GM19468 (cell line): ENCODE measurements around the gene RAB5B.
A peak's percentile ranks its signal among the peaks of the same experiment; 100 is the strongest.

Experiments
- ATAC-seq: cut with Tn5 transposase; IDR thresholded peaks from one replicate; pipeline ENCODE4 v1.9.1; 2021; ENCODE audit warnings: mild to moderate bottlenecking, moderate library complexity, moderate number of reproducible peaks; ENCODE audit not compliant: unreplicated experiment; ENCODE audit errors: extremely low read depth

RAB5B gene, protein sequence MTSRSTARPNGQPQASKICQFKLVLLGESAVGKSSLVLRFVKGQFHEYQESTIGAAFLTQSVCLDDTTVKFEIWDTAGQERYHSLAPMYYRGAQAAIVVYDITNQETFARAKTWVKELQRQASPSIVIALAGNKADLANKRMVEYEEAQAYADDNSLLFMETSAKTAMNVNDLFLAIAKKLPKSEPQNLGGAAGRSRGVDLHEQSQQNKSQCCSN

DNA sequence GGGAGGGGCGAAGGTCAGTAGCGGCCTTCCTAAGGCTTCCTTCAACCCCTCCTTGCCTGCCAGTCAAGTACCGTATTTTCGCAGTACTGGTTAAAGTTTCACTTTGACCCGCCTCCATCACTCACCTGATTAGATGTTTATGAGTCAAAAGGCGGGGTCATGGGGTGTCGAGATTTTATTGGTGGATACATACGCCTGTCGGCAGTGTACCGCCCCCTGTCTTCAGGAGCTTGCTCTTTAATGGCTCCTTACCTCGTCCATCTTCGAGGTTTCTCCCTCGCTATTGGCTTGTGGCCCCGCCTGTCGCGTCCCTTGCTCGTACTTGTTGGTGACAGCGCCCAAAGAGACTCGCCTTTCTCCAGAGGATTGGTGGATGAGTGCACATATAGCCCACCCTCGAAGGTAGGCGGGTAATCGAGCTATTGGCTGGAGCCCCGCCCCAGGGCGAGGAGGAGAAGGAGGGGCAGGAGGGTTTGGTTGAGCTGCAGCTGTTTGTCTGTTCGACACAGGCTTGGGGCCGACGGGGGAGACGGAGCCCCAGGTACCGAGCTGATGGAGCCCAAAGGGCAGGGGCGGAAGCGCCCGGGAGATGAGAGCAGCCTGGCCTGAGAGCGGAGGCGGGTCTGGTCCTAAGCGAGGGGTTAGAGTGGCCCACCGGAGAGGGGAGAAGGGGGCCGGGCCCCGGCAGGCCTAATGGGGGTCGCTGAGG, at the start of gene RAB5B:
TSS of gene RAB5B (plus strand) at position 480 of the 709 bp plus-strand sequence. CDS start 12,883 bp downstream, outside the sequence.
- ATAC-seq = peak; percentile 87

DNA sequence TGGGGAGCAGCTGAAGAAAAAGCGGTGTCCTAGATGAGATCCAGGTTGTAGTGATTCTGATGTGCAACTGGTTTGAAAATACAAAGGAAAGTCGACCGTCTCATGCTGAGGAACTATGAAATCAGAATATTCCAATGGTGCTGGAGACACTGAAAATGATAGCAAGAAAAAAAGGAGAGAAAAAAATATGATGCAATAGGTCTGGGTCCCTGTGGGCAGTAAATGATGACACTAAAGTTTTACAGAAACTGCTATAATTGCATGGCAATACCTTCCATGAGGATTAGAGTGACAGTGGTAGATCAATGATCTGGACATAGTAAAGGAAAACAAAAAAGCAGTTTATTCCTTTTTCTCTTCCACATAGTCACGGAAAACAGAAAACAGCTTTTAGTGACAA, 48.5 kb upstream of the RAB5B start:
- no peak for ATAC-seq

DNA sequence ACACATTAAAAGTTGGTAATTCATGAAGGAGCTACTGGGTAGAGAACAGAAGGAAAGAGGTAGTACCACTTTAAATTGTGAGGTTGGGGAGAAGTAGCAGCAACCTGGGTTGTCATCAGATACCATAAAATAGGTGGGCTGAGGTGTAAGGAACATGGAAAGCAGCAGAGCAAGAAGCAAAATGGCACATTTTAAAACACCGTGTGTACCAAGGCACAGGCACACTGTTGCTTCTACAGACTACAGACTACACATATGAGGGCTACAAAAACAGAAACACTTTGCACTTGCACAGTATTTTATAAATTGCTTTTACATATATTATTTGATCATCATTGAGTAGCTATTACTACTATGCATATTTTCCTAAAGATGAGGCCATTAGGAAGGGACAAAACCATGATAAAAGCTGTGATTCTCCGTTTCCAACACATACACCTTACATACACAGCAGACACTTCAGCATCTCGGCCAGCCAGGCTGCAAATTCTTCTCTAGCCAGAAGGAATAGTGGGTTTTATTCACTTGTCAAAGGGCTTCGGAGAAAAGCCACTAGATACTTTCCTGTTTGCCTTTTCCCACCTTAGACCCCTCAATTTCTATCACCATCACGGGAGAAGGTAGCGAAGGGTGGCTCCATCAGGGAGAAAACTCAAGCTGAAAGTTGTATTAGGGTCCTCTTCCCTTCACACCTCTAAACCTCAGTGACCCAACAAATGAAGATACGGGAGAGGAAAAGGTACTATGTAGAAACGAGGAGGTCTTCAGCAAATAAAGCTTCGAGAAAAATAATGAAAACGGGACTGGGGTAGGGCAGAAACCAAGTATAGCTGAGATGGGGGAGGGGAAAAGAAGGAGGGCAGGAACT, 47.8 kb upstream of the RAB5B start:
- no peak for ATAC-seq

DNA sequence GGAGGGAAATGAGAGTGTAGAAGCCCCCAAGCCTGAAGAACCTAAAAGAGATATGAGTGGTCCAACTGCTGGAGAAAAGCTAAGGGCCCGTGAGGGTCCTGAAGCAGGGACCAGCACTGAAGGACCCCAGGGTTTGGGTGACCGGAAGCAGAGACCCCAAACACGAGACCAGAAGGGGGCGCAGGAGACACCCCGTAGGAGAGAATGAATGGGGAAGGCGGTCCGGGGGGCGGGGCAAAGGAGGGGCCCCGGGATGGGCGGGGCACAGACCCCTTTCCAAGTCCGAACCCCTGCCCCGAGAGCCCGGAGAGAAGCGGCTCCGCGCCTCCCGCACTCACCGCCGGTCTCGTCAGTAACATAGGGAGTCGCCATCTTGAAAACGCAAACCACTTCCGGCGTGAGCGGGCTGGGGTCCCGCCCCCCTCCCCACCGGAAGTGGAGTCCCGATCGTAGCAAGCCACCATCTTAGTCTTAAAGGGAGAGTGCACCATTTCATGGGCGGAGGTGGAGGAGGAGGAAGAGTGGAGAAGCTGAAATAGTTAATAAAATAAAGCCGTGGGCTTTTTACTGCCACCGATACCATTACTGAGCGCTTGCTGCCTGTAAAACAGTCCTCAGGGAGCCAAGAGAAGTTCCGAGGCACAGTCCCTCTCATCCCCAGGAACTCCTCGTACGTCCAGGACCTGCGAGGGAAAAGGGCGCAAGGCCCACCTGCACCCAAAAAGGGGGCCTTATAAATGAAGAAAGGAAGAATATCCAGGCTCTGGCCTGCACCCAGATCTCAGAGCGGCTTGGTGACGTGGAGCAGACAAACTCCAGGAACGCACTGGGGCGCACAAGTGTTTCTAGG, 46.9 kb upstream of the RAB5B start:
- ATAC-seq = peak; percentile 33

DNA sequence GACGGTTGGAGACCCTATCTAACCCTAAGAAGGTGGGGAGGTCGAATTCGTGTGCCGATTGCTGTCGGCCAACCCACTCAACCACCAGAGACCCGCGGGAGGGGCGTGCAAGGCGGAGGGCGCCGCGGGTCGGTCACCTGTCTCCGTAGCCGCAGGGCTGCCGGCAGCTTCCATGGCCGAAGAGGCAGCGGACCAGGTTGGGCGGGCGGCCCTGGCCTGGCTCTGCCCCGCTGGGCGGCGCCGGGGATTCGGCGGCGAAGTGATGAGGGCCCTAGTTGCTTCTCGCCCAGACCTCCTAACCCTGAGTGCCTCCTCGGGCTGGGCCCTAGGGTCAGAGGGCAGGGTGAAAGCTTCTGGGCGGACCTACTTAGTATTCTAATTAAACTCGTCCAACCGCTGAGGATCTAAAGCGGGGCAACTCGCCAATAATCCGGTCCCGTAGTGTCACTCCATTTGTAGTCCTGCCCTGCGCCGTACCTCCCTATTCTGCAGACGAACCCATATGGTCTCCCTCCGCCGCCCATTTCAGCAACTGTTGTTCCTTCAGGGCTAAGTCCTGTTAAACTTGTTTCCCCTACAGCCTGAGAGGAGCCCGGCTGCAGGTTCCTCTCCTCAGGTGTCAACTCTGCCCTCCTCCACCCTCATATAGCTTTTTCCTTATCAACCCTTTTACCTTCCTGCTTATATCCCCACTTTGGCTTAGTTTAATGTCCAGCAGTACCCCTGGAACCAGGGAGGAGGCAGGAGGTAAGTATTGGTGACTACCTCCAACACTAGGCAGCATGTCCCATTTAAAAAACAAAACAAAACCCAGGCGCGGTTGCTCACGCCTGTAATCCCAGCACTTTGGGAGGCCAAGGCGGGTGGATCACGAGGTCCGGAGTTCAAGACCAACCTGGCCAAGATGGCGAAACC, 46.0 kb upstream of the RAB5B start, which contains the start of gene PYM1:
TSS of gene PYM1 (minus strand) at position 307 of the 915 bp plus-strand sequence. CDS start at position 174, 133 bp downstream.
- ATAC-seq = no peak

DNA sequence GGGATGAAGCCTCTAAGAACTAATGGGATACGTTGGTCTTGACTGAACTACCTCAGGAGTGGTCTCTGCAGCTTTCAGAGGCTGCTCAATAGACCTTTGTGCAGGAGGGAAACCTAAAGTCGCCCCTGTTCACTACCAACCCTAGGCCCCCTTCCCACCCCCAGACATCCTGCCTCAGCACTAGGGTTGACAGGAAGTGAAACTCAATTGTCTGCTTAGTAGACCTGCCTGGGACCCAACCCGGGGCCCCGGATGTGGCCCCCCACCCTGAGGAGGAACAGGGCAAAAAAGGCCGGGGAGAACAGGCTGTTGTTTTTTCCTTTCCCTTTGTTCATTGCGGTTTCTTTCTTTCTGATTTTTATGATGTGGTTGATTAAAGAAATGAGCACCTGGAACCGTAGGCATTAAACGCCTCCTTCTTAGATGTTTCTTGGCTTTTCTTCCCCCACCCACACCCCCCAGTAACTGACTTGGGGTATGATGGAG, 44.5 kb upstream of the RAB5B start:
- peak; percentile 27 for ATAC-seq

DNA sequence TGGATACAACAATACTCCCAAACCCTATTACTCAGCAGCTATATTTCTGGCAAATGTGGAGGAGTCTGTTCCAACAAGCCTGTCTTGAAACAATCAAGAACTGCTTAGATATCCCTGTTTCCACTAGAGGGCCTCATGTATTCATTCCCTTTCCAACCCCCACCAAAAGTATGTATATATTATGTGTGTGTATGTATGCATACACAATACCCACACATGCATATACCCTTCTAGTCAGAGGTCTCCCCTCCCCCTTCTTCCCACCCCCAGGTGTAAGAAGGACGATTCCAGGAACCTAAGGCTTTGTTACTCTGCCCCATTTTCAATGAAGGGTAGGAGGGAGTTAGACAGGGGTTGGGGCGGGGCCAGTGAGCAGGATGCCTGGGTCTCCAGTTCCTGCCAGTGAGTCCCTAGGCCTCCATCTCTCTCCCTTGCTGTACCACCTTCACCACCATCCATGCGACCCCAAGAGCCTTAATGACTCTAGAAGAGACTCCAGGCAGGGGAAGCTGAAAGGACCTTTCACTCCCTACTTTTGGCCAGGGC, 43.0 kb upstream of the RAB5B start, which contains the start of gene DGKA:
TSS of gene DGKA (plus strand) at position 392 of the 546 bp plus-strand sequence. CDS start 5,342 bp downstream, outside the sequence.
- ATAC-seq = no peak

DNA sequence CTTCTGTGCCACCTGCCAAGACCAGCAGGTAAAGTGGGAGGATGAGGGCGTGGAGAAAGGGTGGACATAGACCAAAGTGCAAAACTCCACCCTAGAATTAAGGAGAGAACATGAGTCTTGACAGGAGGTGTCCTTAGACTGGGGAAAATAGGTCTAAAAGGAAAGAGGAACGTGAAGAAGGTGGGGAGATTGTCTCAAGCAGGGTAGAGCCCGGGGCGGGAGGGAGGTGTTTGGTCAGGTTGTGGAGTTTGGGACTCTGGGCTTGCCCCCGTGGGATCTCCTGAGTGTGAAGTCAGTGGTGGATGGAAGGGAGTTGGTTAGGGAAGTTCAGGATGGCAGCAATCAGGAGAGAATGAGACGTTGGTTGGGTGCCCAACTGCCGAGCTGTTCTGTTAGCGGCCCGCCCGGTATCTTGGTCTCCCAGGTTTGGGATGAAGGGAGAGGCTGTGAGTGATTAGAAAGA, 42.5 kb upstream of the RAB5B start:
- ATAC-seq = no peak

DNA sequence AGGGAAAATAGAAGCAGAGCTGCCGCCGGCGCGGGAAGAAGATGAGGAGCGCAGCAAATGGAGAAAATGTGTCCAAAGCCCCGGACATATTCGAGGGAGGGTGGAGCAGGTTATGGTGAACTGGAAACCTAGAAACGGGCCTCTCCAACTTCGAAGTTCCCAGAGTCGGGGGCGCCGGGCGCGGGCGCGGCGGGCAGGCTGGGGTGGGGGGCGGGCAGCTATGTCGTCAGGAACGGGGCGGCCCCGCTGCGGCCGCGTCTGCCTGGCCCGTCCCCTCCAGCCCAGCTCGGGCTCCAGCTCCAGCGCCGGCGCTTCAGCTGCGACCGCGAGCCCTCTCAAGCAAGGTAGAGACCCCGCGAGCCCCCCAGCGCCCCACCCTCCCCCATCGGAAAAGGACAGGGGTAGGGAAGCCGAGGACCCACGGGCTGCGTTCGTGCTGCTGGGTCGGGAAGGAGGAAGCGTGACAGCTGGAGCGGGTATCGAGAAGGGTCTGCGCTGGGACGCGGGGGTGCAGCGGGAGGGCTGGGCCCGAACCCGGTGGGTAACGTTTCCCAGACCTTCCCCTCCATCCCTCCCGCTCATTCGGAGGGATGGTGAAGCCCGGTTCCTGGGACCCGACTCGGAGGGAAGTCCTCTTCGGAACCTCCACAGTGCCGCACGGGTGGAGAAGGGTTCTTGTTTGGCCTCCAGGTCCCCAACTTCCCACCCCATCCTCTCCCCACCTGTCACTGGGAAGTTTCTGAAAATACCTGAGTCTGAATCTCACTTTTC, 41.9 kb upstream of the RAB5B start:
- no peak for ATAC-seq

DNA sequence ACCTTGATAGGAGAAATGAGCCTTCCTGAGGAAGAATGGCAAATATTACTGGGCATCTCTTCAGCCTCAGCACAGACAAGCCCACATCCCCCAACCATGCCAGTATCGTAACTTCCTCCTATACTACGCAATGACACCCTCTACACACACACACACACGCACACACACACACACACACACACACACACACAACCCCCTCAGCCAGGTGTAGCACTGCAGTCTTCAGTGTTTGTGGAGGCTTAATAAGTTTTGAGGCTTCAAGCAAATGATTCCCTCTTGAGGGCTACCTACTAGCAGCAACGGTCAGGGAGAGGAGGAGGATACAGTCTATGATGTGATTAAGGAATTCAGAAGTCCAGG, 41.3 kb upstream of the RAB5B start:
- no peak for ATAC-seq

DNA sequence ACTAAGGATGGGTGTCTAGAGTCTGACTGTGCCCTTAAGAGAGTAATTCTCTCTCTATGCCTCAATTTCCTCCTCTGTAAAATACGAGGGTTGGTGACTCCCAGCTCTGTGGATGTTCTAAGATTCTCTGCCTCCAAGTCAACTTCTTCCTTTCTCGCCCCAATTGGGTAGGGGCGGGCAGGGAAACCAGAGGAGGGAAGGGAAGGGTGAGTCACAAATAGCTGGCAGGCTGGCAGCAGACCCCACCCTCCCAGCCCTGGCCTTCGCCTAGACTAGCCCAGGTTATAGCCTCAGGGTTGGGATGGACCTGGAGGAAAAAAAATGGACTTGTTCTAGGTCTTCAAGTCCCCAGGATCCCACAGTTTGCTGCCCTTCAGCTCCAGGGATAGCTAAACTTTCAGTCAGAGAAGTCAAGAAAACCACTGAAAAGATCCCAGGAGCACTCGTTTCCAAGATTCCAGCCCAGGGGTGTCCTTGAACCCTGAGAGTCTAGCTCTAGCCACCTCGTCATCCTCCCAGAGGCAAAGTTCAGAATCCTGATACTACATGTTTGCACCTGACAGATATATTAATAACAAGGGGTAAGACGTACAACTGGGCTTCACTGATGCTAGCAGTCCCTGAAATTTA, 40.6 kb upstream of the RAB5B start:
- ATAC-seq = no peak

DNA sequence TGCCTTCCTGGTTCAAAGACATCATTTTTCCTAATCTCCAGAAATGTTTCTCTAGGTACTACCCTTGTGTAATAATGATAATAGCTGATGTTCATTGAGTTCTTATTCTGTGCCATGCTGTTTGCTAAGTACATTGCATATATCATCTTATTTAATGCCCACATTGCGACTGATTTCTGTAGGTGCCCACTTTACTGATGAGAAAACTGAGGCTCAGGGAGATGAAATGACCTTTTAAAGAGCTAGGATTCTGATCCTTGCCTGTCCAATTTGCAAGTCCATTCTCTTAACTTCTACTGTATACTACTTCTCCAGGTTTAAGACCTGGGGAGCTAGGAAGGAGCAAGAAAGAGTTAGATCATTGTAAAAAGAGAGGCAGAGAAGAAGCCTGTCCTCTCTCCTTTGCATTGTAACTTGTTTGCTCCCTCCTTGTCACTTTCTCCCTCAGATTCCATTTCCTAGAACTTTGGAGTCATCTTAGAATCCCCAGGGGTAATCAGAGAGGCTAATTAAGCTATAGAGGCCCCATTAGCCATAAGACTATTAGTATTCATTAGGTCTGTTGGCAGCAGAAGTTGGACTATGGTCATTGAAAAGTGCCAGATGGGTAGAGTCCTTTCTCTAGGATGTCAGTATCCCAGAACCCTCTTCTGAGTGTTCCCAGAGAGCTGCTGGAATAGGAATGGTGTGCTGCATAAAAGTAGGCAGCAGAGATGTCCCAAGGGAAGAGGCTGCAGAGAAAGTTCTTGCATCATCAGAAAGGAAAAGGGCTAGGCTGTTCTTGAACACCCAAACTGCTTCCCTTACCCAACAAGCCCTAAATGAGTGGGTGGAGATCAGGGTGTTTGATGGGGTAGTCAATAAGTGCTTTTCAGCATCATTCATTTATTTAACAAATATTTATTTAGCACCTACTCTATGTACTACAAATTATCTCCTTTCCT, 39.8 kb upstream of the RAB5B start:
- no peak for ATAC-seq

DNA sequence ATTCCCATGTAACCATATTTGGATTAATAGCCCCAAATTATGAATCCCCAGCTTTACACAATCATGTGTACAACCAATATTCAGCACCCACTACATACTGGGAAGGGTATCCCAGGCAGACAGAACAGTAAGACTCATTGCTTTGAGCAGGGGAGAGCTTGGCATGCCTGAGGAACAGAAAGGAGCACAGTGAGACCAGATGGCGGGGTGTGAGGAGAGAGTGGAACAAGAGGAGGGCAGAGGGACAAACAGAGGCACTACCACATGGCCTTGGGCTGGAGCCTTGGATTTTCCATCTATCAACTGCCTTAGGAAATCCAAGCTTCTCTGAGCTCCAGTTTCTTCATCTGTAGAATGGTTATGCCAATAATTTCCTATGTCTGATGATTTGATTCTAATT, 39.1 kb upstream of the RAB5B start:
- ATAC-seq = no peak

DNA sequence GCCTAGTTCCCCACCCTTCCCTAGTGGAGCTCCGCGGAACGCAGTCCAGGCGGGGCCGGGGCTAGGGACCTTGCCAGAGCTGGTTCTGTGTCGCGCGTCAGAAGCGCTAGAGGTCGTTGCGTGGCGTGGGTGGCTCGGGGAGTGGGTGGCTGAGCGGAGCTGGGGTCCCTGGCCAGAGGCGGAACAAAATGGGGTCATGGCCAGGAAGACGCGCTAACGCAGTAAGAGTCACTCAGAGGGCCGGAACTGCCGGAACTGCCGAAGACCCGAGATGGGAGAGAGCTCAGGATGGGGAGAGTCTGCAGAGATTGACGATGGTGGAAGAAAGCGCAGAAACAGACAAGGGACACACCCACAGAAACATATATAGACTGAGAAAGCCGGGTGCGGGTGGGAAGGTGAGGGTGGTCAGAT, 38.1 kb upstream of the RAB5B start:
- ATAC-seq = no peak

DNA sequence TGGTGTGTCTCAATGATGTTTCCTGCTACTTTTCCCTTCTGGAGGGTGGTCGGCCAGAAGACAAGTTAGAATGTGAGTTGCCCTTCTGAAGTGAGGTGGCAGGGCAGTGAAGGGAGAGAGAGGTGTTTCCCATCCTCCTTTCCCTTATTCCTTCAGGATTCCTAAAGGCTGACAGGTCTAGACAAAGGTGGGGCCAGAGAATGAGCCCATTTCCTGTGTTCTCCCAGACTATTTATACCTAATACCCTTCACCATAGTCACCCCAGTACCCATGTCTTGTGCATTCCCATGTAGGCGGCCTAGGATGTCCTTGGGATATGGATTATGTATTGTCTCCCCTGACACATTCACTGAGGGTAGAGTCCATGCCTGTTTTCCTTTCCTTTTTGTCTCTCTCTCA, 35.9 kb upstream of the RAB5B start:
- ATAC-seq = no peak

DNA sequence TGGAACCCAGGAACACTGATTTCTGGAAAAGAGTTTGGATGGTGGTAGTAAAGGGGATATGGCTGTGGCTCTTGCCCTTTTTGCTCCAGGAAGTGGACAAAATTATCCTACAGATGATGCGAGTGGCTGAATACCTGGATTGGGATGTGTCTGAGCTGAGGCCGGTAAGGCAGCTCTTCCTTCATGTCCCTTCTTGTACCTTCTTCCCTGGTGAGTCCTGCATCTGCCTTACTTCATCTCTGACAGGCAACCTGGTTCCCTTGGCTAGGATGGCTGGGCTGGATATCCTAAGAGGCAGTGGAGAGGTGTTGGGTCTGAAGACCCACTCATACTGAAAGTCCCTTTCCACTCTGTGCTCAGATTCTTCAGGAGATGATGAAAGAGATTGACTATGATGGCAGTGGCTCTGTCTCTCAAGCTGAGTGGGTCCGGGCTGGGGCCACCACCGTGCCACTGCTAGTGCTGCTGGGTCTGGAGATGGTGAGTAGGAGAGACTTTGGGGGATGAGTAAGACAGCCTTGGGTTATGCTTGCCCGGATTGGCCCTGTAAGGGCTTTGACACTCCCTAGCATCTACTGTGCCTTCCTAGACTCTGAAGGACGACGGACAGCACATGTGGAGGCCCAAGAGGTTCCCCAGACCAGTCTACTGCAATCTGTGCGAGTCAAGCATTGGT, 34.9 kb upstream of the RAB5B start:
- no peak for ATAC-seq
